ENCODE data around the gene SFXN5. TPM values are rescaled to one million over a fixed set of nuclear protein-coding genes. Genes with fewer than 3 reads are reported as not detected.

Gene SFXN5
- total RNA-seq, 4 donors from 2014 or later, result 22.9 to 55.4 (median 41.2) TPM

DNA sequence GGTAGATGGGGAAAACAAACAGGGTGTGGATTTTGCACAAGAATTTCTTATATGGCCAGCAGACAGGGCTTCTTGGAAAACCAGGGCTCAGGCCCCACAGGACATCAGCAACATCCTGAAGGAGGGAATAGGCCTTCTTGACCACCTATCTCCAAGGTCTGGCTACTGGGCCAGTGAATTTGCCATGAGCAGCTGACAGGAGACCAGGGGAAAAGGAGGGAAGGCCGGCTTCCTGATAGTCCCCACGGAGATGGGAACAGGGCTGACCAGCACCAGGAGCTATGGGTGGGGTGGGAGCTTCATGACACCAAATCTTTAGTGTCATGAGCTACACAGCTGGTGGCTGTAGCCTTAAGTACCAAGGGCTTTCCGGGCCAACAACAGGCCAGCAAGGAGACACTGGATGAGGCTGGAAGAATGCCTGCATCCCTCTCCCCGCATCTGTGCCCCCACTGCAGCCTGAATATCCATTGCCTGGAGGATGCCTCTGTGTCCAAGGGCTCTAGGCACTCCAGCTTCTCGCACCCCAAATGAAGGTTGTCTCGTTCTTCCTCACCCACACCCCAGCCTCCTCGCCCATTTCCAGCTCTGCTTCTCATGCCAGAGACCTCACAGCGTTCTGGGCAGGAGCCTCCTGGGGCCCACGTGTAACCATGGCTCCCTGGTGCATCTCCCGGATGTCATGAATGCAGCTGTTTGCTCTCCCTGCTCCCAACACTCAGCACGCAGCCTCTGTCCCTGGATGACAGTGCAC, 79.4 kb downstream of the SFXN5 start:
- peaks cover 0 to 15% (median 0%) of the 10 kb centered on the region in 3 donors for H3K36me3 ChIP-seq
- H3K27me3 ChIP-seq, result no peaks in the 10 kb centered on the region
- TF ChIP-seq CTCF (IDR thresholded peaks at IDR 0.05) (no peak), POLR2A (IDR thresholded peaks at IDR 0.05) (no peak)

GRCh38 chr2:72991439-72991725, 80.1 kb downstream of the SFXN5 start:
- no peak for TF ChIP-seq POLR2A (IDR thresholded peaks at IDR 0.05)
- TF ChIP-seq CTCF (IDR thresholded peaks at IDR 0.05), result no peak
- Histone ChIP-seq H3K9me3 (no peaks in the 10 kb centered on the region), H3K27ac (no peak overlapping the region), H3K4me1 (no peaks in the 10 kb centered on the region), H3K4me3 (no peak overlapping the region), H3K27me3 (no peaks in the 10 kb centered on the region), H3K36me3 (peaks cover 0 to 21% (median 0%) of the 10 kb centered on the region in 3 donors)
- peak in 1 of 3 donors; percentile 36 for DNase-seq

More for the DNA sequence above, 79.4 kb downstream of the SFXN5 start:
- peak in 1 of 3 donors; percentile 37 for DNase-seq
- H3K4me1 ChIP-seq, result no peaks in the 10 kb centered on the region
- H3K27ac ChIP-seq, result no peak overlapping the region
- no peaks in the 10 kb centered on the region for H3K9me3 ChIP-seq
- H3K4me3 ChIP-seq, result no peak overlapping the region

DNA sequence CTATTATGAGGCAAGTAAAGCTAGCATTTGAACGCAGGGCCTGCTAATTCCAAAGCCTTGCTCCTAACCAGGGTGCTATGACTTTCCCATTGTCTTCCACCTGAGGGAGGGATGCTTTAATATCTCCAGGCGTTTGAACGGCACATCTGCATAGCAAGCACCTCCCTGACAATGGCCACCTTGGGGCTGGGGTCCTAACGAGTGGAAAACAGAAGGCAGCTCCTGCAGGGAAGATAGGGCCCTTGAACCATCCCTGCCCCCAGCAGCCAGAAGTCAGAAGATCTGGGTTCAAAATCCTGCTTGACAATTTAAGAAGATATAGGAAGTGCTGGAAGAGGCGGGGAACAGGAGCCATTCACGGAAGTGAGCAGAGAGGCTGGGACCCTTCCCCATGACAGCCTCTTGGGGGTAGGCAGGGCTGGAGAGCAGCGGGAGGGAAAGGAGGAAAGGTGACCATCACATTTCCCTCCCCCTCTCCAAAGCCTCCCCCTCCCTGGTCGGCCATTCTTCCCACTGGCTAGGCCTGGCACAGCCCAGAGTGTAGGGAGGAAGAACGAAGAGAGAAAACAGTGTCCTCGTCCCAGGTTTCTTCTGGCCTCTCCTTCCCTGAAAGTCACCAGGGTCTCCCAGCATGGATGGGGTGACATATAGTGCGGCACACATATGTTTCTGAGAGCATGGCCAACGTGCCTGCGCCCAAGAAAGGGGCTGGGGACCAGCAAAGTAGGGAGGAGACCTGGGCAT, 80.6 kb downstream of the SFXN5 start:
- H3K27ac ChIP-seq, result no peak overlapping the region

DNA sequence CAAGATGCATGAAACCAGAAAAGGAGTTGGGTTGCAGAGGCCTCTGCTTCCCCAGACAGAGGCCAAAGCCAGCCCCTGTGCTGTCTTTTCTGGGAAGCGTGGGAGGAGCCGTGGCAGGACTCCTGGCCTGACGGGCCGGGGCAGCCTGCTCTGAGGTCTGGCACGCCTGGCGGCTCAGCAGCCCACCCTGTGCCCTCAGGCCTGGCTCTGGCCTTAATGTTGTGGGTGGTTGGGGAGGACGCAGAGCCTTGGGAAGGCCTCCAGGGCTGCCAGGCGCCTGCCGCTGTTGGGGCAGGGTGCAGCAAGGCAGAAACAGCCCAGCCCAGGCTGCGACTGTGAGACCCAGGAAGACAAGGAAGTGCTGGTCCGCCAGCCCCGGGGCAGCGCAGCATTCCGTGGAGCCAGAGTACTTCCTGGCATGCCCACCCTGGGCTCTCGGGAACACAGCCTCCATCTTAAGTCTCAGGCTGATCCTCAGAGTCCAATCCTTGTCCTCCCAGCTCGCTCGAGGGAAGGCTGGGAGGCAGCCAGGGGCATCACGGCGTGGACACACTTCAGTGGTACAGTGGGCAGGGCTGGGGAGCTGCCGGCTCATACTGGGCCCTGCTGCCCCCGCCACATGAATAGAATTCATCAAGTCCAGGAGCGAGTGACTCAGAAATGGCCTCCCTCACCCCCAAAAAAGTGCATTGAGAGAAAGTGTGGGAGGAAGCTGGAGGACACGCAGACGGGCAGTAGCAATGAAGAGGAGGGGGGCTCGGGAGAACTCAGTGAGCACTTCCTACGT, 81.5 kb downstream of the SFXN5 start:
- H3K36me3 ChIP-seq, result peaks cover 0 to 21% (median 0%) of the 10 kb centered on the region in 3 donors
- no peak overlapping the region for H3K4me3 ChIP-seq
- peak in 2 of 3 donors; percentile 28 to 33 for DNase-seq
- H3K9me3 ChIP-seq, result no peaks in the 10 kb centered on the region
- H3K4me1 ChIP-seq, result no peaks in the 10 kb centered on the region
- no peak overlapping the region for H3K27ac ChIP-seq
- no peaks in the 10 kb centered on the region for H3K27me3 ChIP-seq
- TF ChIP-seq CTCF (IDR thresholded peaks at IDR 0.05) (no peak), POLR2A (IDR thresholded peaks at IDR 0.05) (no peak)

More for the DNA sequence above, 80.6 kb downstream of the SFXN5 start:
- peak in 2 of 3 donors; percentile 13 to 34 for DNase-seq
- Histone ChIP-seq H3K4me1 (no peaks in the 10 kb centered on the region), H3K4me3 (no peak overlapping the region), H3K36me3 (peaks cover 0 to 21% (median 0%) of the 10 kb centered on the region in 3 donors), H3K27me3 (no peaks in the 10 kb centered on the region), H3K9me3 (no peaks in the 10 kb centered on the region)
- TF ChIP-seq CTCF (IDR thresholded peaks at IDR 0.05) (no peak), POLR2A (IDR thresholded peaks at IDR 0.05) (no peak)

DNA sequence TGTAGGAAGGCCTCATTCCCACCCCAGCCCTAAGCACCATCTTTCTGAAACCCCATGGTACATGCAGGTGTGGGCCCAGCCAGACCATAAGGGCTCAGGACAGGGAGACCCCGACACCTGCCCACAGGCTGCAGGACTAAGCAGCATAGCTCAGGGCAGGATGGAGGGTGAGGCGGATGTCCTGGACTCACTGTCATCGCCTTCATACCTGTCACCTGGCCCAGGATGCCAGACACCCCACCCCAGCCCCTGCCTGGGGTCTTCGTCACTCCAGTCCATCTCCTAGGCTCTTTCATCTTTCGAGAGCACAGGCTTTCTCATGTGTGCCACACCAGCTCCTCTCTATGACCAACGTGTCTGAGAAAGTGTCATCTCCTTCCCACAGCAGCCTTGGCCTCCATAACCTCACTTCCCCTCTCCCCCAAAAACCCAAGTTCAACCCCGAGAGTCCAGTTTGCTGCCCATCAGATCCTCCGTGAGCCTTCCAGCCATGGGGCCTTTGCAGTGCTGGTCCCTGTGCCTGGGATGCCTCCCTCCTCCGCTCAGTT, 82.7 kb downstream of the SFXN5 start:
- Histone ChIP-seq H3K36me3 (peaks cover 0 to 21% (median 0%) of the 10 kb centered on the region in 3 donors), H3K27me3 (no peaks in the 10 kb centered on the region), H3K4me3 (no peak overlapping the region), H3K27ac (no peak overlapping the region), H3K4me1 (no peaks in the 10 kb centered on the region), H3K9me3 (no peaks in the 10 kb centered on the region)
- TF ChIP-seq CTCF (IDR thresholded peaks at IDR 0.05) (no peak), POLR2A (IDR thresholded peaks at IDR 0.05) (no peak)
- peak in 2 of 3 donors; percentile 27 to 32 for DNase-seq

Measured in Peyer's patch (tissue), 4 donors.